HEK293 (cell line): ENCODE data around the gene DNAJB11.
A peak's percentile ranks its signal among the peaks of the same experiment; 100 is the strongest.

Experiments used
- CTCF ChIA-PET: fragments of 350-600 bp; formaldehyde crosslinking; extraction: SDS; loops from one replicate; lab custom pipeline; 2021; ENCODE audit warnings: antibody characterized with exemption; lab: Yijun Ruan, JAX
- POLR2A ChIA-PET: fragments of 300-600 bp; formaldehyde crosslinking; extraction: SDS; loops from one replicate; lab custom pipeline; 2020; ENCODE audit warnings: antibody characterized with exemption, inconsistent platforms; lab: Yijun Ruan, JAX
- H3K27ac ChIP-seq: fragments of 200-500 bp; sonication (Bioruptor generic); 2 replicates; pipeline ENCODE4 v1.5.1; 2014; ENCODE audit warnings: low read depth, low read length, control low read depth, inconsistent platforms; ENCODE audit errors: extremely low read depth
- H3K36me3 ChIP-seq, 2 experiments: fragments of 200-500 bp in 1 of 2; sonication (Bioruptor generic) in 1 of 2; 1 replicate in 1 of 2; 2 replicates in 1 of 2; pipeline ENCODE4 v1.5.1; 2014 to 2017; ENCODE audit warnings: inconsistent platforms in 2 of 2, low read length in 2 of 2; ENCODE audit not compliant: control insufficient read depth in 2 of 2, insufficient read depth in 1 of 2
- H3K4me1 ChIP-seq: fragments of 200-500 bp; sonication (Bioruptor generic); 2 replicates; pipeline ENCODE4 v1.5.1; 2014; ENCODE audit warnings: mild to moderate bottlenecking, low read length, inconsistent platforms; ENCODE audit not compliant: control insufficient read depth, insufficient read depth
- H3K4me3 ChIP-seq: 2 replicates; pipeline ENCODE4 v1.5.1; 2011; ENCODE audit warnings: low read depth, mild to moderate bottlenecking, control low read depth, low read length, moderate library complexity
- H3K9me3 ChIP-seq: fragments of 200-500 bp; sonication (Bioruptor generic); 2 replicates; pipeline ENCODE4 v1.5.1; 2014; ENCODE audit warnings: low read depth, low read length, inconsistent platforms; ENCODE audit not compliant: control insufficient read depth, insufficient read depth
- KLF17 ChIP-seq: fragments of 450-650 bp; formaldehyde crosslinking; IDR thresholded peaks from 2 replicates; pipeline ENCODE4 v1.5.1; 2016; ENCODE audit warnings: missing biosample characterization, missing genetic modification characterization
- KLF9 ChIP-seq: fragments of 450-650 bp; formaldehyde crosslinking; IDR thresholded peaks from 2 replicates; pipeline ENCODE4 v1.5.1; 2016; ENCODE audit warnings: missing biosample characterization, missing genetic modification characterization, low read depth
- MEIS1 ChIP-seq: sonication (generic); formaldehyde crosslinking; IDR thresholded peaks from 2 replicates; pipeline ENCODE4 v1.8.1; 2022; ENCODE audit warnings: missing genetic modification reagents, mild to moderate bottlenecking, borderline replicate concordance
- MYNN ChIP-seq: fragments of 450-650 bp; formaldehyde crosslinking; IDR thresholded peaks from 2 replicates; pipeline ENCODE4 v1.5.1; 2016; ENCODE audit warnings: missing biosample characterization, missing genetic modification characterization, borderline replicate concordance
- PRDM1 ChIP-seq: fragments of 450-650 bp; formaldehyde crosslinking; IDR thresholded peaks from 2 replicates; pipeline ENCODE4; 2016; ENCODE audit warnings: missing biosample characterization, missing genetic modification characterization
- REPIN1 ChIP-seq: fragments of 450-650 bp; formaldehyde crosslinking; IDR thresholded peaks from 2 replicates; pipeline ENCODE4 v1.5.1; 2017; ENCODE audit warnings: missing biosample characterization, missing genetic modification characterization, low read depth
- SALL2 ChIP-seq: fragments of 450-650 bp; formaldehyde crosslinking; IDR thresholded peaks from 2 replicates; pipeline ENCODE4 v1.5.0; 2017; ENCODE audit warnings: missing biosample characterization, mild to moderate bottlenecking, missing genetic modification characterization, borderline replicate concordance
- YY1 ChIP-seq: fragments of 450-650 bp; formaldehyde crosslinking; IDR thresholded peaks from 2 replicates; pipeline ENCODE4 v1.5.1; 2018; ENCODE audit warnings: missing biosample characterization, missing genetic modification characterization
- ZBTB26 ChIP-seq: fragments of 450-650 bp; formaldehyde crosslinking; optimal IDR thresholded peaks from 2 replicates; pipeline ENCODE3; 2016; ENCODE audit warnings: missing biosample characterization, mild to moderate bottlenecking, missing genetic modification characterization
- ZNF148 ChIP-seq: fragments of 450-650 bp; formaldehyde crosslinking; IDR thresholded peaks from 2 replicates; pipeline ENCODE4 v1.5.0; 2017; ENCODE audit warnings: missing biosample characterization, missing genetic modification characterization, borderline replicate concordance
- ZNF292 ChIP-seq: fragments of 450-650 bp; formaldehyde crosslinking; IDR thresholded peaks from 2 replicates; pipeline ENCODE4 v1.5.1; 2016; ENCODE audit warnings: low read depth, missing biosample characterization, missing genetic modification characterization, borderline replicate concordance
- ZNF341 ChIP-seq: fragments of 450-650 bp; formaldehyde crosslinking; IDR thresholded peaks from 2 replicates; pipeline ENCODE4; 2016; ENCODE audit warnings: low read depth, missing biosample characterization, missing genetic modification characterization
- ZNF354C ChIP-seq: fragments of 450-650 bp; formaldehyde crosslinking; IDR thresholded peaks from 2 replicates; pipeline ENCODE4 v1.5.1; 2016; ENCODE audit warnings: missing biosample characterization, missing genetic modification characterization, low read depth, borderline replicate concordance
- ZNF366 ChIP-seq: fragments of 450-650 bp; formaldehyde crosslinking; conservative IDR thresholded peaks from 2 replicates; pipeline ENCODE4 v1.5.1; 2016; ENCODE audit warnings: missing biosample characterization, missing genetic modification characterization
- ZNF37A ChIP-seq: fragments of 450-650 bp; IDR thresholded peaks from 2 replicates; pipeline ENCODE4 v1.5.1; 2018; ENCODE audit warnings: missing biosample characterization, missing genetic modification characterization
- ZNF501 ChIP-seq: fragments of 450-650 bp; formaldehyde crosslinking; IDR thresholded peaks from 2 replicates; pipeline ENCODE4 v1.5.1; 2016; ENCODE audit warnings: missing biosample characterization, missing genetic modification characterization
- ZNF513 ChIP-seq: fragments of 450-650 bp; IDR thresholded peaks from 2 replicates; pipeline ENCODE4 v1.5.1; 2018; ENCODE audit warnings: missing biosample characterization, missing genetic modification characterization
- ZNF558 ChIP-seq: fragments of 450-650 bp; formaldehyde crosslinking; IDR thresholded peaks from 2 replicates; pipeline ENCODE4 v1.5.1; 2016; ENCODE audit warnings: missing biosample characterization, missing genetic modification characterization
- ZNF621 ChIP-seq: fragments of 450-650 bp; formaldehyde crosslinking; IDR thresholded peaks from 2 replicates; pipeline ENCODE4 v1.5.1; 2017; ENCODE audit warnings: missing biosample characterization, missing genetic modification characterization
- ZNF624 ChIP-seq: fragments of 450-650 bp; formaldehyde crosslinking; IDR thresholded peaks from 2 replicates; pipeline ENCODE4 v1.5.1; 2017; ENCODE audit warnings: missing biosample characterization, missing genetic modification characterization
- ZNF777 ChIP-seq: fragments of 450-650 bp; formaldehyde crosslinking; IDR thresholded peaks from 2 replicates; pipeline ENCODE4 v1.5.1; 2017; ENCODE audit warnings: missing biosample characterization, missing genetic modification characterization, borderline replicate concordance
- ZSCAN5A ChIP-seq: fragments of 450-650 bp; formaldehyde crosslinking; IDR thresholded peaks from 2 replicates; pipeline ENCODE4 v1.5.1; 2016; ENCODE audit warnings: missing biosample characterization, missing genetic modification characterization

The DNAJB11 gene

GRCh38 chr3:186600896-186601295, 30.4 kb downstream of the DNAJB11 start:
- TF ChIP-seq ZNF513: no peak
- peak; percentile 93 for TF ChIP-seq ZNF366 (tag by site-specific recombination)
- Histone ChIP-seq H3K4me1 (no peaks in the 10 kb centered on the region), H3K9me3 (no peaks in the 10 kb centered on the region), H3K36me3 (no peaks in the 10 kb centered on the region), H3K27ac (no peak overlapping the region), H3K4me3 (no peak overlapping the region)
- POLR2A ChIA-PET: no interaction called here
- CTCF ChIA-PET: interaction anchor here (0.7 to 3.4 kb wide), 2 partner anchors 15 to 293 kb away, joined by 4 to 20 read pairs; no protein-coding TSS in a partner anchor

GRCh38 chr3:186603159-186603558, 32.6 kb downstream of the DNAJB11 start:
- POLR2A ChIA-PET: no interaction called here
- CTCF ChIA-PET: interaction anchor here (0.7 to 2.6 kb wide), 2 partner anchors 12 to 220 kb away, joined by 3 to 14 read pairs; no protein-coding TSS in a partner anchor
- Histone ChIP-seq H3K4me1 (no peaks in the 10 kb centered on the region), H3K9me3 (no peaks in the 10 kb centered on the region), H3K36me3 (no peaks in the 10 kb centered on the region), H3K4me3 (no peak overlapping the region), H3K27ac (no peak overlapping the region)
- TF ChIP-seq ZNF37A (tag by site-specific recombination) (no peak), ZBTB26 (tag by site-specific recombination) (no peak), YY1 (no peak), ZNF148 (tag by site-specific recombination) (no peak), ZSCAN5A (no peak), MYNN (tag by site-specific recombination) (no peak), SALL2 (no peak), KLF9 (no peak), ZNF624 (no peak), REPIN1 (tag by site-specific recombination) (no peak), PRDM1 (tag by site-specific recombination) (no peak), MEIS1 (CRISPR knock-in tag) (no peak), ZNF292 (tag by site-specific recombination) (no peak), ZNF621 (tag by site-specific recombination) (no peak), ZNF501 (tag by site-specific recombination) (no peak), ZNF354C (tag by site-specific recombination) (no peak), KLF17 (tag by site-specific recombination) (no peak), ZNF558 (tag by site-specific recombination) (no peak), ZNF777 (tag by site-specific recombination) (no peak), ZNF341 (no peak)
